Stimulated activated CD8-positive, alpha-beta memory T cell treated with anti-CD3 and anti-CD28 coated beads, Interleukin-2, amount 100 ng/mL, for 1 hour (primary cell): ENCODE data around the gene TSPAN5.
A peak's percentile ranks its signal among the peaks of the same experiment; 100 is the strongest.

Experiments
- DNase-seq, 2 donors: peaks; one replicate each; pipeline ENCODE4 v3.0.0-alpha.2; 2020; ENCODE audit warnings: low read depth in 2 of 2

The TSPAN5 gene

GRCh38 chr4:98673288-98673644 is 14.9 kb upstream of the TSPAN5 start:
- no peak for DNase-seq

GRCh38 chr4:98672583-98673287 is 14.3 kb upstream of the TSPAN5 start:
- no peak for DNase-seq

GRCh38 chr4:98671131-98671530 is 12.7 kb upstream of the TSPAN5 start:
- no peak for DNase-seq

- DNase-seq = no peak
Observed at GRCh38 chr4:98670186-98670585, 11.8 kb upstream of the TSPAN5 start.

GRCh38 chr4:98669577-98669976 is 11.2 kb upstream of the TSPAN5 start:
- DNase-seq = no peak

GRCh38 chr4:98664959-98665358 is 6.5 kb upstream of the TSPAN5 start:
- no peak for DNase-seq

GRCh38 chr4:98663226-98664006 is 5.0 kb upstream of the TSPAN5 start:
- DNase-seq = no peak

GRCh38 chr4:98662626-98663225 is 4.3 kb upstream of the TSPAN5 start:
- DNase-seq = no peak

- no peak for DNase-seq
Observed at GRCh38 chr4:98662055-98662453, 3.6 kb upstream of the TSPAN5 start.

GRCh38 chr4:98661371-98662054 is 3.1 kb upstream of the TSPAN5 start:
- no peak for DNase-seq

- no peak for DNase-seq
Observed at GRCh38 chr4:98659741-98660462, 1.5 kb upstream of the TSPAN5 start.

GRCh38 chr4:98659106-98659592 is 738 bp upstream of the TSPAN5 start:
- no peak for DNase-seq

- peak in 1 of 2 donors; percentile 9 for DNase-seq
Observed at GRCh38 chr4:98657531-98658286, 702 bp downstream of the TSPAN5 start.

- no peak for DNase-seq
Observed at GRCh38 chr4:98656886-98657285, 1.5 kb downstream of the TSPAN5 start.

GRCh38 chr4:98656443-98656842 is 2.0 kb downstream of the TSPAN5 start:
- DNase-seq = no peak

GRCh38 chr4:98653890-98654867 is 4.2 kb downstream of the TSPAN5 start:
- no peak for DNase-seq

GRCh38 chr4:98652996-98653395 is 5.4 kb downstream of the TSPAN5 start:
- DNase-seq = no peak

- no peak for DNase-seq
Observed at GRCh38 chr4:98648602-98649001, 9.8 kb downstream of the TSPAN5 start.

- no peak for DNase-seq
Observed at GRCh38 chr4:98646422-98646821, 12.0 kb downstream of the TSPAN5 start.

GRCh38 chr4:98645527-98645926 is 12.9 kb downstream of the TSPAN5 start:
- DNase-seq = no peak
